SK-N-SH treated with all-trans-retinoic acid at 6 μM for 48 hours (cell line): ENCODE data around the gene MANBA.
"Not testable (repeated sequence)": the region's sequence is repeated elsewhere in the genome, so short reads cannot be mapped to it uniquely, and the experiment has no call there.

ENCODE experiments used
- ATAC-seq: fragments of 200-7000 bp; cut with Tn5 transposase; 3 replicates; pipeline ENCODE4 v1.9.1; 2020; ENCODE audit warnings: mild to moderate bottlenecking, moderate library complexity
- ARNTL ChIP-seq: fragments of 450-650 bp; formaldehyde crosslinking; IDR thresholded peaks from 2 replicates; pipeline ENCODE4 v1.5.0; 2020; ENCODE audit warnings: low read depth, mild to moderate bottlenecking, moderate library complexity, borderline replicate concordance
- BACH2 ChIP-seq: fragments of 250-450 bp; sonication (Bioruptor Pico); IDR thresholded peaks from 2 replicates; pipeline ENCODE4 v1.9.0; 2021; ENCODE audit warnings: mild to moderate bottlenecking, borderline replicate concordance
- CREB5 ChIP-seq: fragments of 250-450 bp; sonication (Bioruptor Pico); IDR thresholded peaks from 2 replicates; pipeline ENCODE4 v1.5.1; 2020; ENCODE audit warnings: low read depth, mild to moderate bottlenecking, moderate library complexity
- CSDC2 ChIP-seq: fragments of 250-450 bp; sonication (Bioruptor Pico); IDR thresholded peaks from 2 replicates; pipeline ENCODE4 v1.5.0; 2020; ENCODE audit warnings: mild to moderate bottlenecking, moderate library complexity
- CSRNP3 ChIP-seq: fragments of 250-450 bp; sonication (Bioruptor Pico); IDR thresholded peaks from 2 replicates; pipeline ENCODE4 v1.5.1; 2021; ENCODE audit warnings: mild to moderate bottlenecking, moderate library complexity
- ESRRG ChIP-seq: fragments of 250-450 bp; sonication (Bioruptor Pico); IDR thresholded peaks from 2 replicates; pipeline ENCODE4 v1.6.1; 2021; ENCODE audit warnings: mild to moderate bottlenecking
- GLIS3 ChIP-seq: fragments of 250-450 bp; sonication (Bioruptor Pico); IDR thresholded peaks from 2 replicates; pipeline ENCODE4 v1.5.0; 2020; ENCODE audit warnings: mild to moderate bottlenecking, moderate library complexity
- ISL1 ChIP-seq: fragments of 250-450 bp; sonication (Bioruptor Pico); IDR thresholded peaks from 2 replicates; pipeline ENCODE4 v2.1.2; 2022; ENCODE audit warnings: mild to moderate bottlenecking, moderate library complexity
- OSR1 ChIP-seq: fragments of 250-450 bp; sonication (Bioruptor Pico); IDR thresholded peaks from 2 replicates; pipeline ENCODE4 v1.8.0; 2022; ENCODE audit warnings: moderate library complexity, mild to moderate bottlenecking, inconsistent platforms
- PATZ1 ChIP-seq: fragments of 250-450 bp; sonication (Bioruptor Pico); IDR thresholded peaks from 2 replicates; pipeline ENCODE4 v1.8.0; 2020; ENCODE audit warnings: mild to moderate bottlenecking, moderate library complexity, borderline replicate concordance
- POU6F1 ChIP-seq: fragments of 250-450 bp; sonication (Bioruptor Pico); IDR thresholded peaks from 2 replicates; pipeline ENCODE4 v1.8.0; 2021; ENCODE audit warnings: low read depth, mild to moderate bottlenecking, moderate library complexity, borderline replicate concordance
- PPARA ChIP-seq: fragments of 250-450 bp; sonication (Bioruptor Pico); IDR thresholded peaks from 2 replicates; pipeline ENCODE4 v1.5.0; 2020; ENCODE audit warnings: mild to moderate bottlenecking, borderline replicate concordance
- RARB ChIP-seq: fragments of 250-450 bp; sonication (Bioruptor Pico); IDR thresholded peaks from 2 replicates; pipeline ENCODE4 v1.8.0; 2021; ENCODE audit warnings: mild to moderate bottlenecking, moderate library complexity
- SNAI2 ChIP-seq: fragments of 250-450 bp; sonication (Bioruptor Pico); IDR thresholded peaks from 2 replicates; pipeline ENCODE4 v1.5.0; 2020; ENCODE audit warnings: mild to moderate bottlenecking, moderate library complexity
- TCF4 ChIP-seq: fragments of 250-450 bp; sonication (Bioruptor Pico); IDR thresholded peaks from 2 replicates; pipeline ENCODE4 v1.8.0; 2021; ENCODE audit warnings: mild to moderate bottlenecking, moderate library complexity, borderline replicate concordance
- TOX ChIP-seq: fragments of 250-450 bp; sonication (Bioruptor Pico); IDR thresholded peaks from 2 replicates; pipeline ENCODE4 v1.8.0; 2021; ENCODE audit warnings: mild to moderate bottlenecking, moderate library complexity, borderline replicate concordance
- TSHZ2 ChIP-seq: fragments of 250-450 bp; sonication (Bioruptor Pico); IDR thresholded peaks from 2 replicates; pipeline ENCODE4 v1.5.0; 2020; ENCODE audit warnings: mild to moderate bottlenecking, moderate library complexity
- ZC3H10 ChIP-seq: fragments of 250-450 bp; sonication (Bioruptor Pico); IDR thresholded peaks from 2 replicates; pipeline ENCODE4 v1.5.1; 2021; ENCODE audit warnings: mild to moderate bottlenecking, moderate library complexity
- ZFP3 ChIP-seq: fragments of 250-450 bp; sonication (Bioruptor Pico); IDR thresholded peaks from 2 replicates; pipeline ENCODE4 v1.5.0; 2020; ENCODE audit warnings: mild to moderate bottlenecking, moderate library complexity
- ZFP30 ChIP-seq: fragments of 450-650 bp; formaldehyde crosslinking; IDR thresholded peaks from 2 replicates; pipeline ENCODE4 v1.5.0; 2022; ENCODE audit warnings: mild to moderate bottlenecking, moderate library complexity
- ZNF565 ChIP-seq: fragments of 450-650 bp; formaldehyde crosslinking; conservative IDR thresholded peaks from 2 replicates; pipeline ENCODE4 v1.5.0; 2020; ENCODE audit warnings: low read depth, mild to moderate bottlenecking, moderate library complexity
- ZNF70 ChIP-seq: fragments of 450-650 bp; formaldehyde crosslinking; IDR thresholded peaks from 2 replicates; pipeline ENCODE4 v1.5.0; 2020; ENCODE audit warnings: mild to moderate bottlenecking, moderate library complexity
- ZNF8 ChIP-seq: fragments of 450-650 bp; formaldehyde crosslinking; IDR thresholded peaks from 2 replicates; pipeline ENCODE4 v1.5.0; 2020; ENCODE audit warnings: mild to moderate bottlenecking, moderate library complexity

Gene MANBA

GRCh38 chr4:102722740-102723139 is 38.0 kb downstream of the MANBA start:
- ATAC-seq: no peak
- TF ChIP-seq ISL1 (CRISPR knock-in tag) (no peak), ZNF565 (CRISPR knock-in tag) (no peak), TOX (no peak), ESRRG (CRISPR knock-in tag) (no peak), SNAI2 (no peak), ARNTL (CRISPR knock-in tag) (no peak), CREB5 (no peak)

- not testable (repeated sequence) for ATAC-seq
These were observed 41.8 kb downstream of the MANBA start for GRCh38 chr4:102718833-102719575.

GRCh38 chr4:102717448-102718092 is 43.2 kb downstream of the MANBA start:
- TF ChIP-seq GLIS3 (CRISPR knock-in tag): no peak
- TF ChIP-seq ZFP30 (CRISPR knock-in tag): no peak
- TF ChIP-seq ZNF70 (CRISPR knock-in tag): no peak
- no peak for TF ChIP-seq OSR1 (CRISPR knock-in tag)
- no peak for TF ChIP-seq ZFP3 (CRISPR knock-in tag)
- no peak for TF ChIP-seq BACH2 (CRISPR knock-in tag)
- no peak for TF ChIP-seq CSRNP3 (CRISPR knock-in tag)
- TF ChIP-seq TOX: no peak
- no peak for TF ChIP-seq TCF4 (CRISPR knock-in tag)
- TF ChIP-seq ZNF8 (CRISPR knock-in tag): no peak
- no peak for TF ChIP-seq RARB (CRISPR knock-in tag)
- TF ChIP-seq CREB5: no peak
- TF ChIP-seq PPARA (CRISPR knock-in tag): no peak
- TF ChIP-seq SNAI2: no peak
- TF ChIP-seq POU6F1 (CRISPR knock-in tag): no peak
- no peak for TF ChIP-seq ARNTL (CRISPR knock-in tag)
- no peak for TF ChIP-seq PATZ1 (CRISPR knock-in tag)
- TF ChIP-seq ZC3H10 (CRISPR knock-in tag): no peak
- no peak for TF ChIP-seq TSHZ2
- TF ChIP-seq CSDC2 (CRISPR knock-in tag): no peak
- ATAC-seq: no peak
